HCEC 1CT (cell line): ENCODE results near the gene E2F4.

Source experiments
- DNase-seq: peaks from one replicate; pipeline ENCODE4 v3.0.0-alpha.2; 2017

Gene E2F4

GRCh38 chr16:67157892-67158635 lies 33.9 kb upstream of the E2F4 start:
- DNase-seq: no peak

DNA sequence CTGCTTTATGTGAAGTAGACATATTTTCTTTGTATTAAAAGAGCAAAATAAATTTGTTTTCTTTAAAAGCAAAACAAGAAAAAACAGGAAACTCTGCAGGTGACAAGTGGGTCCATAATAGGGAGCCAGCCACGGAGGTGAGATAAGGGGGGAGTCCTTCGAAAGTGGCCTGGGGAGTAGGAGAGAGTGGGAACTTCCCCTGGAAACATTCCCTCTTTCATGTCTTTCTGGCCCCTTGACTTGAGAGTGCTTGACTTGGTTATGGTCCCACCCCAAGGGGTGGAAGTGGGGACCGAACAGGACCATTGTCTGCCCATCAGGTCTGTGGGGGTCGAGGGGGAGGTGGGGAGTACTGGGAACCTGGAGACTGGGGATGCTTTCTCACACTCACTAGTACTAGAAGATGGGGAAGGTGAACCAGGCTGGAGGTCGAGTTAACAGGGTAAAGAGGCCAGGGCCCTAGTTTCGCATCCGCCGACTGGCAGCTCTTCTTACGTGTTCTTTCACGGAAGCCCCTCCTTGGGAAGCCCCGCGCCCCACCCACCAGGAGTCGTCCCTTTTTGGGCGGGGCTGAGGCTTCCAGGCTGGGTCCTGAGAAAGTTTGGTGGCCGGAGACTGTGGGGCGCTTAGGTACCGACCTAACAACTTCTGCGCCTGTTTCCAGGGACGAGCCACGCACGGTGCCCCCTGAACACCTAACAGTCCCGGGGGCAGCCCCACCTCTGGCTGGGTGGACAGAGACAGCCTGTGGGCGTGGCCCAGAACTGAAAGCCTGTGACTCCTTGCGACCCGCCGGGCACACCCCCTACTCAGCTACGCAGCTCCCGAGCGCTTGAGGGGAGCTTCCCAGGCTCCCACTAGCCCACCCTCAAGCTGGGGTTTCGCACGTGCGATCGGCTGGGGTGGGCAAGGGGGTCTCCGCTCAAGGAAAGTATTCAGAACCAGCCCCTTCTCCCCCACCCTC lies 33.0 kb upstream of the E2F4 start:
- DNase-seq: no peak

DNA sequence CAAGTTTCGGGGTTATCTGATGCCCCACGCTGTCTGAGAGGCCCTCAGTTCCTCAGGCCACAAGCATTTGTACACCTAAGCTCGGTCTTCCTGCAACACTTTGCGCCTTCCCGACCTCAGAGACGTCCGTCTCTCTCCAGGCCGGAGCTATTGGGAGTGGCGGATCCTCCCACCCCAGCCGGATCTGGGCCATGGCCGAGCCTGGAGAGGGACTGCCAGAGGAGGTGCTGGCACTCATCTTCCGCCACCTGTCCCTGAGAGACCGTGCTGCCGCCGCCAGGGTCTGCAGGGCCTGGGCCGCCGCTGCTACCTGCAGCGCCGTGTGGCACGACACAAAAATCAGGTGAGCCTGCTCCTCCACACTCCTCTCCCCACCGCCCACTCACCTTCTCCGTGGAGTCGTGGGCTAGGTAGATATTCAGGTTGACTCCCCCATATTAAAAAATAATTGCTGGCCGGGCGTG lies 30.3 kb upstream of the E2F4 start:
- no peak for DNase-seq

DNA sequence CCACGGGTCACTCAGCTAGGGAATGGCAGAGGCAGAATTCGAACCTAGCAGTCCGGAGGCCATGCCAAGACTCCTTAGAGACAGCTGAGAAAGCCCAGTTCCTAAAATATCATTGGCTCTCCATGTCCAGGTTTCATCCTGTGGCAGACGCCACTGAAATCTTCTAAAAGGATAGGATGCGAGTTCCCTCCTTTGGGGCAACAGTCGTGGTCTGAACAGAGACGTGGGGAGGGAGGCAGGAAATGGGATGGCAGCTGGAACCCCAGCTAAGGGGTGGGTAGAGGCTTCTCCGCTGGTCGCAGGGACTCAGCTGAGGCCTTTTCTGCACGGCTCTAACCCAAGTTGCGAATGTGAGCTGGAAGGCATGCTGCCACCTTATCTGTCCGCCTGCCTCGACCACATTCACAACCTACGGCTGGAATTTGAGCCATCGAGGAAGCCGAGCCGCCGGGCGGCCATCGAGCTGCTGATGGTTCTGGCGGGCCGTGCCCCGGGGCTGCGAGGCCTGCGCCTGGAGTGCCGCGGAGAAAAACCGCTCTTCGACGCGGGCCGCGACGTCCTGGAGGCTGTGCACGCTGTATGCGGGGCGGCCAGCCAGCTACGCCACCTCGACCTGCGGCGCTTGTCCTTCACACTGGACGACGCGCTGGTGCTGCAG lies 29.3 kb upstream of the E2F4 start:
- no peak for DNase-seq

DNA sequence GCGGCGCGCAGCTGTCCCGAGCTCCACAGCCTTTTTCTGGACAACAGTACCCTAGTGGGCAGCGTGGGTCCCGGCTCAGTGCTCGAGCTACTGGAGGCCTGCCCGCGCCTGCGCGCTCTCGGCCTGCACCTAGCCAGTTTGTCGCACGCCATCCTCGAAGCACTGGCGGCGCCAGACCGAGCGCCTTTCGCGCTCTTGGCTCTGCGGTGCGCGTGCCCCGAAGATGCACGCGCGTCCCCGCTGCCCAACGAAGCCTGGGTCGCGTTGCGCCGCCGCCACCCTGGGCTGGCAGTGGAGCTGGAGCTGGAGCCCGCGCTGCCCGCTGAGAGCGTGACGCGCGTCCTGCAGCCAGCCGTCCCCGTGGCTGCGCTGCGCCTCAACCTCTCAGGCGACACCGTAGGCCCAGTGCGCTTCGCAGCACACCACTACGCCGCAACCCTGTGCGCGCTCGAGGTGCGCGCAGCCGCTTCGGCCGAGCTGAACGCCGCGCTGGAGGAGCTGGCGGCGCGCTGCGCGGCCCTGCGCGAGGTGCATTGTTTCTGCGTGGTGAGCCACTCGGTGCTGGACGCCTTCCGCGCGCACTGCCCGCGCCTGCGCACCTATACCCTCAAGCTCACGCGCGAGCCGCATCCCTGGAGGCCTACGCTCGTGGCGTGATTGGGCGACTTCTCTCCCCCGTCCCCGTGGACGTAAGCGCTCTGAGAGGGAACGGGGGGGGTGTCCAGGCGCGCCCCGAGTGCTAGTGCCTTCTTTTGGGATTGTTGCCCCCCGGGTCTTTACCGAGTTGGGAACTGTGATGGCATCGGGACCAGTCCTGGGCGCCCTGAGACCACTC lies 28.6 kb upstream of the E2F4 start:
- no peak for DNase-seq

GRCh38 chr16:67163999-67164558 lies 27.9 kb upstream of the E2F4 start:
- peak; percentile 52 for DNase-seq

GRCh38 chr16:67164599-67165061 lies 27.3 kb upstream of the E2F4 start, which contains the start of gene HSF4:
Gene HSF4 (plus strand): TSS chr16:67164745. CDS start chr16:67164812, 67 bp downstream.
- DNase-seq: peak; percentile 34

GRCh38 chr16:67165121-67166078 lies 26.6 kb upstream of the E2F4 start:
- no peak for DNase-seq

- no peak for DNase-seq
Observed at GRCh38 chr16:67166110-67166547, 25.8 kb upstream of the E2F4 start.

- DNase-seq: no peak
Observed at GRCh38 chr16:67166598-67167168, 25.3 kb upstream of the E2F4 start.

- no peak for DNase-seq
Observed at GRCh38 chr16:67167588-67167987, 24.4 kb upstream of the E2F4 start.

DNA sequence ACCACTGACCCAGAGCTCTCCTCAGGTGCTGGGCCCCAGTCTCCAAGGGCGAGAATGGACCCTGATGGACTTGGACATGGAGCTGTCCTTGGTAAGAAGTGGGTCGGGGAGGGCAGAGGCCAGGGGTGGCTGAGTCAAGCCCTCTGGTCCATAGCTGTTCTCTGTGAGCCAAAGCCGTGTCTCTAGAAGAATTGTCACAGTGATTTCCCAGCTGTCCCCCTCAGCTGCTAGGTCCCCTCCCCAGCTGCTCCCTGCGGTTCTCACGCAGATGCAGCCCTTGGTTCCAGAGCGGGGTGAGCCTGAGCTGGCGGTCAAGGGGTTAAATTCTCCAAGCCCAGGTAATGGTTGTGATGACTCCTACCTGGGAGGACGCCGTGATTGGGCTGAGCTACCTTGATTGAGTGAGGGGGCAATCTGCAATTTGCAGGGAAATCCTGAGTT lies 22.9 kb upstream of the E2F4 start:
- no peak for DNase-seq

DNA sequence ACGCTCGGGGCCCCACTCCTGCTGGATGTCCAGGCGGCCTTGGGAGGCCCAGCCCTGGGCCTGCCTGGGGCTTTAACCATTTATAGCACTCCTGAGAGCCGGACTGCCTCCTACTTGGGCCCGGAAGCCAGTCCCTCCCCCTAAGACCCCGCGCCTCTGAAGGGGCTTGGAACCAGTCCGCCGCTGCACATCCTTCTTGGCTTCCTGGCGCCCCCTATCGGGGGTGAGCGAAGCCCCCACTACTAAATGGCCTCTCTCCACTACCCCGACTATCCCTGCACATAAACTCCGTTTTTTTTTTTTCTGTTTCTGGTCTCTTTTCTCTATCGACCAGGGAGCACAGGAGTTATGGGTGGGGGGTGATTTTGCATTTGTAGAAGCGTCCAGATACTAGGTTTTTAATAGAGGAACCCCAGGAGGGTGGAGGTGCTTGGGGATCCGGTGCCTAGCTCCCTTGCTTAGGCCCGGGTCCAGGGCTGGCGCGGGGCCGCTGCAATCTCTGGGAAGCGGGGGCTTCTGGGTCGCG lies 22.2 kb upstream of the E2F4 start:
- no peak for DNase-seq

DNA sequence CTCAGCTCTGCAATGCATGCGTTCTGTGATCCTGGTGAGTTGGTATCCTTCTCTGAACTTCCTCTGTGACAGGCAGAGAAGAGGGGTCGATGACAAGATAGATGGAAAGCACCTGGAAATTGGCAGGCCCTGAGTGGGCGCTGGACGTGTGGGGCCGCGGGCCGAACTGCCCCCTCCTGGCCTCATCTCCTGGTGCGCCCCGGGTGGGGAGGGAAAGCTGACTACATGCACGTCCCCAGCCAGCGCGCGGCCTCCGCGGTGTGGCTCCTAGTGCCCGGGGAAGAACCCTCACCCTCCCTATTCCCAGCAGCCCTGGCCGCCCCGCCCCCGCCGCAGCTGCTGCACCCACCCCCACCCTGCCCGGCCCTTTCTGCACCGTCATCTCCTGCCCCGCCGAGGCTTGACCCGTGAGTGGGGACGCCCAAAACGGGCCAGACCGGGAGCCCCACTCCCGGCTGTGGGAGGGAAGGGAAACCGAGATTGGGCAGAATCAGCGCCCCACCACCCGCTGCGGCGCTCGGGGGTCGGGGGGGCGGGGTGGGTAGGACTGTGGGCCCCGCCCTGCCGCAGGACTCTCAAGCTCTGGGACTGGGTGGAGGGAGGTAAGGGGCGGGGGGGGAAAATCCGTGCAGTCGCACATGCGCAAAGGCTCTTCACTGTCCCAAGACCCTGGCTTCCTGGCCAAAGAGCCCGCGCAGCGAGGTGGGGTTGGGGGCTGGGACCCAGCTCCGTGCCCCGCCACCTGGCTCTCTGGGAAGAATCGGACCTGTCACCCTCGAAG lies 21.6 kb upstream of the E2F4 start, which contains the start of gene NOL3:
TSS of gene NOL3 (plus strand) at position 371 of the 781 bp plus-strand sequence.
- peak; percentile 83 for DNase-seq

- no peak for DNase-seq
Observed at GRCh38 chr16:67170949-67171649, 20.9 kb upstream of the E2F4 start.

GRCh38 chr16:67173323-67173722 lies 18.6 kb upstream of the E2F4 start:
- DNase-seq: no peak

DNA sequence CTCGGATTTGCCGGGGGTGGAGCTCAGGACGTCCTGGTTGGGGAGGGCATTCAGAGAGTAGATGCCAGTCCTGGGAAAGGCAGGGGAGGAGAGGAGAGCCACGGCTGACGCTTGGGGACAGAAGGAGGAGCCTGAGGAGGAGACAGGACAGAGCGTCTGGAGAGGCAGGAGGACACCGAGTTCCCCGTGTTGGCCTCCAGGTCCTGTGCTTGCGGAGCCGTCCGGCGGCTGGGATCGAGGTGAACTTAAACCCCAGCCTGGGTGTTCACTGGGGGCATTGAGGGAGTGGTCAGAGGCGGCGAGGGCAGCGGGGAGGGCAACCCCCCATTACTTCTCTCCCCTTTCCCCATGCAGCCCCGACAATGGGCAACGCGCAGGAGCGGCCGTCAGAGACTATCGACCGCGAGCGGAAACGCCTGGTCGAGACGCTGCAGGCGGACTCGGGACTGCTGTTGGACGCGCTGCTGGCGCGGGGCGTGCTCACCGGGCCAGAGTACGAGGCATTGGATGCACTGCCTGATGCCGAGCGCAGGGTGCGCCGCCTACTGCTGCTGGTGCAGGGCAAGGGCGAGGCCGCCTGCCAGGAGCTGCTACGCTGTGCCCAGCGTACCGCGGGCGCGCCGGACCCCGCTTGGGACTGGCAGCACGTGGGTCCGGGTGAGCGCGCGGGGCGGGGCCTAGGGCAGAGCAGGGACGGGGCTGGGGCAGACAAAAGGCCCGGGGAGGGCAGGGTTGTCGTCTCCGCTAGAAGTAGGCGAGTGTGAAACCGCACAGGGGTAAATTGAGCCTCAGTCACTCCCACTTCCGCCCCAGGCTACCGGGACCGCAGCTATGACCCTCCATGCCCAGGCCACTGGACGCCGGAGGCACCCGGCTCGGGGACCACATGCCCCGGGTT lies 17.9 kb upstream of the E2F4 start:
- peak; percentile 80 for DNase-seq
